Endothelial cell of umbilical vein (primary cell): ENCODE data around the gene MALT1. TPM values are rescaled to one million over a fixed set of nuclear protein-coding genes. Genes with fewer than 3 reads are reported as not detected.
A peak's percentile ranks its signal among the peaks of the same experiment; 100 is the strongest.

Experiments used
- BruUV-seq: library from RNA; stranded (reverse); fragments of 400-500 nt; replicated peaks from 2 replicates; lab custom pipeline; 2021; lab: Mats Ljungman, UMichigan
- CTCF ChIA-PET: fragments of 300-600, 350-600 bp; sonication (Branson Sonifier 250); formaldehyde crosslinking; loops from one replicate; lab custom pipeline; 2021; ENCODE audit warnings: antibody characterized with exemption, inconsistent platforms; lab: Charles Lee
- POLR2A ChIA-PET: fragments of 300-600, 350-600 bp; sonication (Branson Sonifier 250); formaldehyde crosslinking; loops from one replicate; lab custom pipeline; 2021; ENCODE audit warnings: antibody characterized with exemption, inconsistent platforms; lab: Charles Lee
- DNase-seq: peaks from one replicate; pipeline ENCODE4 v3.0.0-alpha.2; 2011; ENCODE audit warnings: low read depth, low spot score
- FAIRE-seq: peaks from 2 replicates; lab custom pipeline; 2011; peaks lifted over from hg19 to GRCh38; lab: Jason Lieb, UNC
- H2AFZ ChIP-seq: 2 replicates; pipeline ENCODE4 v1.6.0; 2012; ENCODE audit warnings: low read depth, low read length, control low read depth, inconsistent platforms
- H3K27ac ChIP-seq: 2 replicates; pipeline ENCODE4 v1.5.1; 2011; ENCODE audit warnings: low read depth, mild to moderate bottlenecking, control low read depth, low read length, moderate library complexity; ENCODE audit not compliant: insufficient read depth
- H3K27me3 ChIP-seq, 2 experiments: 2 replicates each; pipeline versions ENCODE4 v1.6.0 to v1.6.1; 2011; ENCODE audit warnings: low read length in 2 of 2, mixed read lengths in 1 of 2; ENCODE audit not compliant: control insufficient read depth in 2 of 2, insufficient read depth in 2 of 2
- H3K36me3 ChIP-seq, 2 experiments: 2 replicates in 1 of 2; 3 replicates in 1 of 2; pipeline ENCODE4 v1.5.1; 2011; ENCODE audit warnings: low read length in 2 of 2, mild to moderate bottlenecking in 1 of 2, moderate library complexity in 1 of 2; ENCODE audit not compliant: control insufficient read depth in 2 of 2, insufficient read depth in 2 of 2; ENCODE audit errors: extremely low read depth in 1 of 2
- H3K4me1 ChIP-seq: 3 replicates; pipeline ENCODE4 v1.5.1; 2011; ENCODE audit warnings: mild to moderate bottlenecking, low read length; ENCODE audit not compliant: control insufficient read depth, insufficient read depth; ENCODE audit errors: extremely low read depth
- H3K4me2 ChIP-seq: 2 replicates; pipeline ENCODE4 v1.6.1; 2011; ENCODE audit warnings: low read length, control low read depth, mixed read lengths; ENCODE audit not compliant: insufficient read depth
- H3K4me3 ChIP-seq, 3 experiments: fragments of 200-600 bp in 1 of 3; sonication (generic), shearing (Covaris generic) in 1 of 3; replicated peaks in 1 of 3; 2 replicates each; pipeline ENCODE4 v1.5.1; 2011 to 2016; ENCODE audit warnings: control low read depth in 3 of 3, low read length in 3 of 3, mild to moderate bottlenecking in 2 of 3, inconsistent platforms in 1 of 3, low read depth in 1 of 3, moderate library complexity in 1 of 3; ENCODE audit not compliant: insufficient read depth in 1 of 3
- H3K79me2 ChIP-seq: 2 replicates; pipeline ENCODE4 v1.6.0; 2012; ENCODE audit warnings: low read length, inconsistent platforms; ENCODE audit not compliant: control insufficient read depth, insufficient read depth
- H3K9ac ChIP-seq: replicated peaks from 2 replicates; pipeline ENCODE3; 2011; ENCODE audit warnings: low read length, control low read depth; ENCODE audit not compliant: insufficient read depth; ENCODE audit errors: extremely low read depth
- H3K9me1 ChIP-seq: replicated peaks from 3 replicates; pipeline ENCODE4 v1.6.0; 2011; ENCODE audit warnings: mild to moderate bottlenecking, low read length; ENCODE audit not compliant: control insufficient read depth, insufficient read depth; ENCODE audit errors: extremely low read depth
- H3K9me3 ChIP-seq: replicated peaks from 2 replicates; pipeline ENCODE4 v1.5.1; 2012; ENCODE audit warnings: low read length, inconsistent platforms; ENCODE audit not compliant: control insufficient read depth, insufficient read depth
- H4K20me1 ChIP-seq: replicated peaks from 2 replicates; pipeline ENCODE3; 2011; ENCODE audit warnings: mild to moderate bottlenecking, low read length; ENCODE audit not compliant: control insufficient read depth, insufficient read depth; ENCODE audit errors: extremely low read depth
- CTCF ChIP-seq, 2 donors: IDR thresholded peaks; 1 replicate in 1 of 2; 2 replicates in 1 of 2; pipeline ENCODE4 v1.5.1; 2011; ENCODE audit warnings: low read length in 2 of 2, mild to moderate bottlenecking in 2 of 2, moderate library complexity in 2 of 2, control low read depth in 1 of 2, inconsistent platforms in 1 of 2, low read depth in 1 of 2; ENCODE audit not compliant: insufficient read depth in 1 of 2; ENCODE audit errors: extremely low read depth in 1 of 2
- EZH2 ChIP-seq: IDR thresholded peaks from 2 replicates; pipeline ENCODE4 v1.6.1; 2012; ENCODE audit warnings: borderline replicate concordance, low read depth, mild to moderate bottlenecking, moderate library complexity, low read length, inconsistent platforms; ENCODE audit not compliant: severe bottlenecking
- FOS ChIP-seq: IDR thresholded peaks from 2 replicates; pipeline ENCODE4 v1.6.1; 2011; ENCODE audit warnings: mild to moderate bottlenecking, low read length, moderate library complexity, borderline replicate concordance; ENCODE audit not compliant: insufficient read depth
- GATA2 ChIP-seq: IDR thresholded peaks from 2 replicates; pipeline ENCODE4 v1.7.0; 2011; ENCODE audit warnings: low read depth, mild to moderate bottlenecking, moderate library complexity, mixed read lengths, low read length; ENCODE audit not compliant: insufficient read length, insufficient read depth
- JUN ChIP-seq: IDR thresholded peaks from 2 replicates; pipeline ENCODE4 v1.6.1; 2011; ENCODE audit warnings: borderline replicate concordance, low read depth; ENCODE audit not compliant: insufficient read length, insufficient read depth
- MAX ChIP-seq: IDR thresholded peaks from 2 replicates; pipeline ENCODE4 v1.6.1; 2011; ENCODE audit not compliant: insufficient read depth, insufficient read length
- MYC ChIP-seq: IDR thresholded peaks from one replicate; pipeline ENCODE4 v1.6.1; 2011; ENCODE audit warnings: mild to moderate bottlenecking, low read depth, low read length
- POLR2A ChIP-seq: IDR thresholded peaks from 2 replicates; pipeline ENCODE4 v1.6.1; 2012; ENCODE audit warnings: low read depth, mild to moderate bottlenecking, control low read depth, low read length
- POLR2AphosphoS5 ChIP-seq: IDR thresholded peaks from 2 replicates; pipeline ENCODE4 v1.6.1; 2012; ENCODE audit warnings: low read depth, mild to moderate bottlenecking, control low read depth, low read length, moderate library complexity; ENCODE audit not compliant: insufficient read depth
- dilution Hi-C: fragments of 300-500 bp; cut with MboI; formaldehyde crosslinking; loops from one replicate; pipeline ENCODE4 v1.15.0; 2019; ENCODE audit warnings: low sequenced_read_pairs; ENCODE audit not compliant: extremely low pct_ligation_motif_present
- intact Hi-C: fragments of 100-400 bp; cut with micrococcal nuclease; formaldehyde crosslinking; loops from one replicate; pipeline ENCODE4 v1.10.0; 2022
- polyA plus RNA-seq, 4 experiments: library from polyadenylated mRNA; depleted of rRNA in 3 of 4; stranded (reverse) in 3 of 4; unstranded in 1 of 4; fragments of >200 nt; gene quantifications; 2 replicates each; pipeline versions ENCODE4 v1.2.1 to v1.2.3, GENCODE V29; 2011 to 2012; ENCODE audit warnings: missing spikeins in 1 of 4
- total RNA-seq: library from RNA; stranded (reverse); gene quantifications from 2 replicates; pipeline ENCODE4 v1.2.3, GENCODE V29; 2021

The MALT1 gene
- total and polyA plus RNA-seq, 2 donors (not counting 3 experiments of a cell fraction or from before 2014, with no cell fraction given), result 2.8 to 5.1 TPM

GRCh38 chr18:58635891-58636290 lies 35.4 kb upstream of the MALT1 start:
- DNase-seq (peak; percentile 36), FAIRE-seq (no peak)
- intact Hi-C loops (no loop called here), dilution Hi-C loops (no loop called here)
- Histone ChIP-seq H3K27ac (no peak overlapping the region), H3K27me3 (peaks cover 2 to 7% of the 10 kb centered on the region in 2 experiments), H3K79me2 (no peaks in the 10 kb centered on the region), H3K9me1 (no peaks in the 10 kb centered on the region), H4K20me1 (no peaks in the 10 kb centered on the region), H3K4me2 (no peak overlapping the region), H3K9ac (no peak overlapping the region), H3K36me3 (no peaks in the 10 kb centered on the region), H2AFZ (no peak overlapping the region), H3K9me3 (no peaks in the 10 kb centered on the region), H3K4me1 (no peaks in the 10 kb centered on the region), H3K4me3 (no peak overlapping the region)
- ChIA-PET CTCF (no interaction called here), POLR2A (no interaction called here)
- no TSS peak for BruUV-seq
- TF ChIP-seq MAX (no peak), GATA2 (no peak), MYC (no peak), POLR2A (no peak)

GRCh38 chr18:58637197-58637596 lies 34.1 kb upstream of the MALT1 start:
- intact Hi-C loops, result no loop called here
- BruUV-seq, result no TSS peak
- ChIA-PET POLR2A (no interaction called here), CTCF (interaction anchor here (0.7 kb wide), 1 partner anchor 74 kb away, joined by 4 read pairs; no protein-coding TSS in a partner anchor)
- Histone ChIP-seq H3K27ac (no peak overlapping the region), H3K4me1 (no peaks in the 10 kb centered on the region), H3K27me3 (peaks cover 0 to 2% of the 10 kb centered on the region in 2 experiments), H4K20me1 (no peaks in the 10 kb centered on the region), H3K9ac (no peak overlapping the region), H3K4me2 (no peak overlapping the region), H3K79me2 (no peaks in the 10 kb centered on the region), H3K9me3 (no peaks in the 10 kb centered on the region), H3K4me3 (no peak overlapping the region), H2AFZ (no peak overlapping the region), H3K36me3 (no peaks in the 10 kb centered on the region), H3K9me1 (no peaks in the 10 kb centered on the region)
- FAIRE-seq (no peak), DNase-seq (no peak)
- TF ChIP-seq POLR2A, result no peak
- no peak for TF ChIP-seq FOS
- no peak for TF ChIP-seq GATA2
- TF ChIP-seq POLR2AphosphoS5, result no peak
- no peak for TF ChIP-seq MAX
- TF ChIP-seq MYC, result no peak
- TF ChIP-seq EZH2, result no peak
- no peak for TF ChIP-seq CTCF (IDR thresholded peaks at IDR 0.05; ENCODE audit: extremely low read depth in 1 of 2, insufficient read depth in 1 of 2, low read depth in 1 of 2, low read length in 2 of 2)
- TF ChIP-seq JUN, result no peak
- dilution Hi-C loops, result no loop called here
